ENCODE results near the gene ZNF318.

ZNF318 gene

GRCh38 chr6:43299338-43300293, 69.8 kb downstream of the ZNF318 start:
- DNase-seq, result no peak

DNA sequence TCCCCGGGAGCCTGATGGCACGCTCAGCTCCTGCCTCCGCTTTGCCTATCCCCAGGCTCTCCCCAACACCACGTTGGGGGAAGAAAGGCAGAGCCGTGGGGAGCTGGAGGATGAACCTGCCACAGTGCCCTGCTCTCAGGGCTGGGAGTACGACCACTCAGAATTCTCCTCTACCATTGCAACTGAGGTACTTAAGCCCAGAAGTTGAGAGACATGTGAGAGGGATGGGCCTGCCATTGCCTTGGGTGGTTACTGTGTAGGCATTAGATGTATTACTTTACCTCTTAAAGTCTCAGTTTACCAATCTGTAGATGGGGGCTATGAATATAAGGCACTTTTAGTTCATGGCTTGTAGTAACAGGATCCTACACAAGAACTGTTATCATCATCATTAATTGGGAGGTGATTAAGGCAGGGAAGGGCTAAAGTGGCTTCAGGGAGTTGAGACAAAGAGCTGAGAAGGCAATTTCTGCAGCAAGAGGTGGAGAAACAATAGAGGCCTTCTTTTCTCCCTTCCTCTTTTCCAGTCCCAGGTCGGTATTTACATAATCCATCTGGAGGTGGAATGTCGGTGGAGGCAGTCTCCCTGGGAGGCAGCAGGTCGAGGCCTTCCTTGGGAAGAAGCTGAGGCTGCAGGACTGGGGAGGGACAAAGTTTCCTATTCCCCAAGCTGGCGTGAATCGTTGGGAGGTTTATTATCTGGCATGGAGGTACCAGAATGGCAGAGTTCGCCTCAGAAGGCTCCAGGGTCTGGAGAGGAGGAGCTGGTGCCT, 70.7 kb downstream of the ZNF318 start:
- no peak for DNase-seq

GRCh38 chr6:43297644-43298564, 71.5 kb downstream of the ZNF318 start, which contains the start of gene SLC22A7:
SLC22A7 (plus strand) TSS chr6:43298260; CDS start chr6:43298359, 99 bp downstream.
- no peak for DNase-seq

GRCh38 chr6:43296780-43297497, 72.5 kb downstream of the ZNF318 start:
- DNase-seq, result no peak

DNA sequence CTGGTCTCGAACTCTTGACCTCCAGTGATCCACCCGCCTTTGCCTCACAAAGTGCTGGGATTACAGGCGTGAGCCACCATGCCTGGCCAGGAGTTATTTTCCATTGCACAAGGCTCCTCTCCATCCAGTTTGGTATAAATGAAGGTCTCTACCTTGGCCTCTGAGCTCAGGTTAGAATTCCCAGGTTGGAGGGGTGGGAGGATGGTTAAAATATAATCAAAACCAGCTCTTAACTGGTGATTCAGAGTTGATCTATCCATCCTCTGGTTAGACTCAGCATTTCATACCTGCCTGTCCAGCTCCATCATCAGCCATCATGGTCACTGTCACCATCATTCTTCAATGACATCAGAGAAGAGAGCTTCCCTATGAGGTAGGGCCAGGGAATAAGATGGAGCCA, 74.0 kb downstream of the ZNF318 start:
- no peak for DNase-seq

DNA sequence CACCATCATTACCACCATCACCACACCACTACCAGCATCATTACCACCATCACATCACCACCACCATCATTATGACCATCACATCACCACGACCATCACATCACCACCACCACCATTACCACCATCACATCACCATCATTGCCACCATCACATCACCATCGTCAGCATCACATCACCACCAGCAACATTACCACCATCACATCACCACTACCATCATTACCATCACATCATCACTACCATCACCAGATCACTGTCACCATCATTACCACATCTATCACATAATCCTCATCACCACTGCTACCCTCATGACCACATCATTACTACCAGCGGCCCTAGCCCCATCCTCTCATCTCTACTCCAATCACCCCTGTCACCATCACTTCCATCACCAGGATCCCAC, 74.9 kb downstream of the ZNF318 start:
- DNase-seq, result no peak

GRCh38 chr6:43293698-43294097, 75.7 kb downstream of the ZNF318 start:
- DNase-seq, result no peak

DNA sequence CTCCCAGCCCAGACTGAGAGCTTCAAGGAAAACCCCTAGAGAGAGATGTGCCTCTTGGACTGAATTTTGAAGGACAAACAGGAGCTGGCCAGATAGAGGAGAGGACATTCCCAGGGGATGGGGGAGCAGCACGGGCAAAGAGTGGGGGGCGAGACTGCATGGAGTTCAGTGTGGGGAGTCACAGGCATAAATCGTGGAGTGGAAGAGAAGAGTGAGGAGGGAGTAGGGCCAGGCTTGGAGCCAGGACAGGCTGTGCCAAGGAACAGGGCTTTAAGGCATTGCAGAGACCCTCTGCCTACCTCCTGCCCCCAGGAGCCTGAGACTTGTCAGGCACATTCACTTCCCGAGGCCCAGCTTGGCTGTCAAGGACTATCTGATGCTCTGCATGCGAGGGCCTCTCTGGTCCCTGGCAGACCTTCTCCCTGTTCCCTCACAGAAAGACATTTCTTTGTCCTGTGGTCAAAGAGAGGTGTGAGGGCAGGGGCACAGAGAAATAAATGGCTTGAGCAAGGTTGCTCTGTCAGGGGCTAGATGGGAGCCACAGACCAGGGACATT, 76.6 kb downstream of the ZNF318 start:
- DNase-seq, result no peak

GRCh38 chr6:43292341-43292740, 77.1 kb downstream of the ZNF318 start:
- DNase-seq, result no peak

- DNase-seq, result no peak
Measured at GRCh38 chr6:43291708-43292107, 77.7 kb downstream of the ZNF318 start.

- no peak for DNase-seq
Measured at GRCh38 chr6:43290905-43291355, 78.5 kb downstream of the ZNF318 start.

DNA sequence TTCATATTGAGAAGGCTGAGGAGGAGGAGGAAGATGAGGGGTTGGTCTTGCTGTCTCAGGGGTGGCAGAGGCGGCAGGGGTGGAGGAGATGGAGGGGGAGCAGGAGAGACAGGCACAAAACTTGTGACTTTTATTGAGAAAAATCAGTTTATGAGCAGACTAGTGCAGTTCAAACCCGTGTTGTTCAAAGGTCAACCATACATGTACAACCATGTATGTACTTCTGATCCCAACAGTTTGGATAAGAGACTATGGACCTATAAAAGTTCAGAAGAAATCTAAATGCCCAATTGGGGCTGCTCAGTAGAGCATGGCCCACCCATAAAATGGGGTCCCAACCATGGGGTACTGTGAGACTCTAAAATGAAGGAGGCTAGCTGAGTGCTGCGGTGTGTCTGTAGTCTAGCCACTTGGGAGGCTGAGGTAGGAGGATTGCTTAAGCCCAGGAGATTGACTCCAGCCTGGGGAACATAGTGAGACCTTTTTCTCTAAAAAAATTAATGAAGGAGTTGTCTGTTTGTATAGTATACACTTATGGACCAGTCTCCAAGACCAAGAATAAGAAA, 79.0 kb downstream of the ZNF318 start:
- no peak for DNase-seq

GRCh38 chr6:43287717-43288679, 81.4 kb downstream of the ZNF318 start:
- DNase-seq, result no peak

GRCh38 chr6:43286980-43287716, 82.3 kb downstream of the ZNF318 start:
- DNase-seq, result no peak

DNA sequence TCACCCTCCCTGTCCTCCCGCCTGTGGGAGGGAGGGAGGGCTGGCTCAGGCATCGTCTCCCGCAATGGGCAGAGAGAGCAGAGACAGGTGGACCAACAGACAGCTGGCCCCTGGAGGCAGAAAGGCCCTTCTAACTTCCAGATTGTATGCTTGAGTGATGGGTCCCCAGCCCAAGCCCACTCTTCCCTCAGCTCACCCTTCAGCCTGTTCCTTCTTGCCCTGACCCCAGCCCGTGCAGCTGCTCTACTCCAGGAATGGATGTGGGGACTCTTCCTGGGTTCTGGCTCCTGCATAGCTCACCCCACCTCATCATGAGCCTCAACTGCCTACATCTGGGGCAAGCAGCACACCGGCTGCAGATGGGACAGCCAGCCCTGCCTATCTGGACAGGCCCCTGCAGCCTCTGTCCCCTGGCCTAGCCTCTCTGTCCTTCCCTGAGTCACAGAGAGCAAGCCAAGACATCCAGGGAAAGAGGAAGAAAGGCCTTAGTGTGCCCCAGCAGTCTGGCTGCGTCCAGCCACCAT, 82.9 kb downstream of the ZNF318 start:
- DNase-seq, result no peak

Measured in NCI-H1417 treated with DMSO at 0.1 percent for 48 hours (cell line).